Upper lobe of left lung (tissue), 4 donors: ENCODE measurements around the gene EMX1.

ENCODE experiments used
- EP300 ChIP-seq, 4 donors: sonication (generic); formaldehyde crosslinking; IDR thresholded peaks; one replicate each; pipeline ENCODE4 v1.5.1; 2017; ENCODE audit warnings: antibody characterized with exemption in 4 of 4, control low read depth in 2 of 4
- TF ChIP-seq, protein P1 (sequence below), 6 experiments: fragments of 450-650 bp in 4 of 6; fragments of 200-600 bp in 2 of 6; sonication (generic) in 2 of 6; IDR thresholded peaks; one replicate each; pipeline ENCODE4 v1.5.1; 2016 to 2019; ENCODE audit warnings: antibody characterized with exemption in 6 of 6

DNA sequence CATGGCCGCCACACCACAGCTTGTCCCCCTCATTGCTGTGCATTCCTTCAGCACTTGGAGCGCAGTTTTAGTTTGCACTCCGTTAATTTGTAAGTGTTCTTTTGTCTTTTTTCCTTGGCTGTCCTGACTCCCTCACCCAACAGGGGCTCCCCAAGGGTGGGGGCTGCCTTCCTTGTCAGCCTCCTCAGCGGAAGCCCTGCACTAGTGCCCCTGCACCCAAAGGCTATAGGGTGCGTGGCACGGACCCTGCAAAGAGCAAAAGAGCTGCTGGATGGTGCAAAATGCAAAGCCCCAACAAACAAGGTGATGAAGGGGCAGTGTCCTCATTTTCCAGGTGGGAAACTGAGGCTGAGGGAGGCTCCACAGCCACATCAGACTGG, 46.8 kb downstream of the EMX1 start:
- TF ChIP-seq, protein P1, sequence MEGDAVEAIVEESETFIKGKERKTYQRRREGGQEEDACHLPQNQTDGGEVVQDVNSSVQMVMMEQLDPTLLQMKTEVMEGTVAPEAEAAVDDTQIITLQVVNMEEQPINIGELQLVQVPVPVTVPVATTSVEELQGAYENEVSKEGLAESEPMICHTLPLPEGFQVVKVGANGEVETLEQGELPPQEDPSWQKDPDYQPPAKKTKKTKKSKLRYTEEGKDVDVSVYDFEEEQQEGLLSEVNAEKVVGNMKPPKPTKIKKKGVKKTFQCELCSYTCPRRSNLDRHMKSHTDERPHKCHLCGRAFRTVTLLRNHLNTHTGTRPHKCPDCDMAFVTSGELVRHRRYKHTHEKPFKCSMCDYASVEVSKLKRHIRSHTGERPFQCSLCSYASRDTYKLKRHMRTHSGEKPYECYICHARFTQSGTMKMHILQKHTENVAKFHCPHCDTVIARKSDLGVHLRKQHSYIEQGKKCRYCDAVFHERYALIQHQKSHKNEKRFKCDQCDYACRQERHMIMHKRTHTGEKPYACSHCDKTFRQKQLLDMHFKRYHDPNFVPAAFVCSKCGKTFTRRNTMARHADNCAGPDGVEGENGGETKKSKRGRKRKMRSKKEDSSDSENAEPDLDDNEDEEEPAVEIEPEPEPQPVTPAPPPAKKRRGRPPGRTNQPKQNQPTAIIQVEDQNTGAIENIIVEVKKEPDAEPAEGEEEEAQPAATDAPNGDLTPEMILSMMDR (IDR thresholded peaks at IDR 0.05), result no peak
- TF ChIP-seq EP300 (IDR thresholded peaks at IDR 0.05), result no peak
